HepG2 (cell line): ENCODE measurements around the gene MFSD11. TPM values are rescaled to one million over a fixed set of nuclear protein-coding genes. Genes with fewer than 3 reads are reported as not detected.

ENCODE experiments used
- CEBPB ChIP-seq: IDR thresholded peaks from 2 replicates; pipeline ENCODE4 v1.6.1; 2011; ENCODE audit warnings: low read depth, low read length, improper control_type of control experiment, borderline replicate concordance
- FOXM1 ChIP-seq: sonication (generic); formaldehyde crosslinking; IDR thresholded peaks from 2 replicates; pipeline ENCODE4 v1.5.0; 2020; ENCODE audit warnings: missing genetic modification reagents
- IRF2 ChIP-seq: IDR thresholded peaks from 2 replicates; pipeline ENCODE4 v1.6.1; 2018; ENCODE audit warnings: missing genetic modification reagents, missing compliant biosample characterization
- KLF15 ChIP-seq: sonication (generic); formaldehyde crosslinking; IDR thresholded peaks from 2 replicates; pipeline ENCODE4 v1.8.1; 2023; ENCODE audit warnings: borderline replicate concordance, mild to moderate bottlenecking, inconsistent platforms, missing genetic modification reagents, mixed read lengths
- MAFK ChIP-seq, 2 experiments: IDR thresholded peaks in 1 of 2; conservative IDR thresholded peaks in 1 of 2; 2 replicates each; pipeline ENCODE4 v1.6.1; 2011; ENCODE audit warnings: improper control_type of control experiment in 2 of 2, low read length in 2 of 2
- NFYC ChIP-seq: IDR thresholded peaks from 2 replicates; pipeline ENCODE4 v1.6.1; 2016; ENCODE audit warnings: missing genetic modification reagents, missing compliant biosample characterization
- RAD51 ChIP-seq: fragments of 450-650 bp; IDR thresholded peaks from 2 replicates; pipeline ENCODE4 v1.6.1; 2016; ENCODE audit warnings: borderline replicate concordance
- RFXANK ChIP-seq: IDR thresholded peaks from 2 replicates; pipeline ENCODE4 v1.6.1; 2016
- YEATS2 ChIP-seq: sonication (generic); formaldehyde crosslinking; IDR thresholded peaks from 2 replicates; pipeline ENCODE4 v1.4.0; 2020; ENCODE audit warnings: missing genetic modification reagents, borderline replicate concordance
- ZNF256 ChIP-seq: sonication (generic); formaldehyde crosslinking; conservative IDR thresholded peaks from 2 replicates; pipeline ENCODE4 v1.4.0; 2020; ENCODE audit warnings: missing genetic modification reagents
- ZNF790 ChIP-seq: sonication (generic); formaldehyde crosslinking; IDR thresholded peaks from 2 replicates; pipeline ENCODE4 v1.8.0; 2022; ENCODE audit warnings: missing genetic modification reagents, mild to moderate bottlenecking, borderline replicate concordance
- ZSCAN20 ChIP-seq: sonication (generic); formaldehyde crosslinking; IDR thresholded peaks from 2 replicates; pipeline ENCODE4 v1.4.0; 2020; ENCODE audit warnings: missing genetic modification reagents, mild to moderate bottlenecking, borderline replicate concordance
- polyA plus RNA-seq, 8 experiments: library from polyadenylated mRNA; depleted of rRNA in 3 of 8; stranded (reverse) in 7 of 8; unstranded in 1 of 8; fragments of >200 nt; fragmentation: Illumina TruSeq in 4 of 8; extraction: Trizol in 4 of 8; gene quantifications; 2 replicates each; pipeline versions ENCODE4 v1.2.1 to v1.2.3, GENCODE V29; 2011 to 2016; ENCODE audit warnings: low read depth in 4 of 8, missing spikeins in 1 of 8, mixed read lengths in 1 of 8; ENCODE audit not compliant: insufficient read depth in 1 of 8
- total RNA-seq, 5 experiments: library from RNA; depleted of rRNA; stranded (reverse); fragments of >200 nt; fragmentation: Illumina TruSeq; extraction: Trizol; gene quantifications; 2 replicates each; pipeline ENCODE4 v1.2.3, GENCODE V29; 2016; ENCODE audit warnings: low read depth in 1 of 5
- TF ChIP-seq, protein P1 (sequence below): sonication (generic); formaldehyde crosslinking; IDR thresholded peaks from 2 replicates; pipeline ENCODE4 v1.4.0; 2020; ENCODE audit warnings: mild to moderate bottlenecking, missing genetic modification reagents
- TF ChIP-seq, protein P2 (sequence below): sonication (generic); formaldehyde crosslinking; IDR thresholded peaks from 2 replicates; pipeline ENCODE4 v1.5.0; 2020; ENCODE audit warnings: mild to moderate bottlenecking, low read depth, missing genetic modification reagents, borderline replicate concordance
- TF ChIP-seq, protein P3 (sequence below): fragments of 450-650 bp; IDR thresholded peaks from 2 replicates; pipeline ENCODE4 v1.6.1; 2016
- TF ChIP-seq, protein P4 (sequence below): sonication (generic); formaldehyde crosslinking; IDR thresholded peaks from 2 replicates; pipeline ENCODE4 v1.5.1; 2020; ENCODE audit warnings: missing genetic modification reagents, mild to moderate bottlenecking, borderline replicate concordance
- TF ChIP-seq, protein P5 (sequence below): IDR thresholded peaks from 2 replicates; pipeline ENCODE4 v1.6.1; 2016; ENCODE audit warnings: mild to moderate bottlenecking, missing biosample characterization, missing genetic modification reagents
- TF ChIP-seq, protein P6 (sequence below): sonication (generic); formaldehyde crosslinking; IDR thresholded peaks from 2 replicates; pipeline ENCODE4 v1.5.0; 2020; ENCODE audit warnings: missing genetic modification reagents

The MFSD11 gene
- total and polyA plus RNA-seq, 2 of the 13 experiments (the other 11 are each of a cell fraction or from before 2014, with no cell fraction given) = 26.1 to 36.3 TPM

DNA sequence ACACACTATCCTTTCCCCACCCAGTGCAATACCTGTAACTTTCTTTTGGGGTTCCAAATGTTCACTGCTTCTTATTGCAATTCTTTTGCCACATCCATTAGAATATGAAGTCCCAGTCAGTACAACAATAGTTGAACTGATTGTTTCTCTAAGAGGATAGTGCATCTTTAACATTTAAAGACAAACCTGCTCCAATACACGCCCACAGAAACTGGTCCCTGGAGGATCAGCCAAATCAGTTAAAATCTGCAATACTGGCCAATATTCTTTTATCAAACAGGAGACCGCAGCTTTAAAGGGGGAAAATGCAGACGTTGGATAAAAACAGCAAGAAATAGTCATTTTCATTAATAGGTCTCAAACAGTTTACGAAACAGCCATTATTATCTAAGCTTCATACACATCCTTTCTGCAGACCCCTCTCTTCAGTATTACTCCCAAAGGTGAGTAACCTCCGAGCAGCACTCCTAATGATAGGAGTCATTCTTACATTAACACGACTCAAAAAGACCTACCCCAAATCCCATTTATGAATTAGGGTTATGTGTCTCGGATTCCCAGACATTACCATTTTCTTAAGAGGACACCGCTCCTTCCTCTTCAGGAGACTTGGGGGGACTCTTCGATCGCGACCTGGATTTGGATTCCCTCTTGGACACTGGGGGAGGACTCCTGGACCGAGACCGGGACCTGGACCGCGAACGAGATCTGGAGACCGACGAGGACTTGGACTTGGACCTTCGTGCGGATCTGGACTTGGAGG, 2.2 kb upstream of the MFSD11 start (continued):
- TF ChIP-seq, protein P1, sequence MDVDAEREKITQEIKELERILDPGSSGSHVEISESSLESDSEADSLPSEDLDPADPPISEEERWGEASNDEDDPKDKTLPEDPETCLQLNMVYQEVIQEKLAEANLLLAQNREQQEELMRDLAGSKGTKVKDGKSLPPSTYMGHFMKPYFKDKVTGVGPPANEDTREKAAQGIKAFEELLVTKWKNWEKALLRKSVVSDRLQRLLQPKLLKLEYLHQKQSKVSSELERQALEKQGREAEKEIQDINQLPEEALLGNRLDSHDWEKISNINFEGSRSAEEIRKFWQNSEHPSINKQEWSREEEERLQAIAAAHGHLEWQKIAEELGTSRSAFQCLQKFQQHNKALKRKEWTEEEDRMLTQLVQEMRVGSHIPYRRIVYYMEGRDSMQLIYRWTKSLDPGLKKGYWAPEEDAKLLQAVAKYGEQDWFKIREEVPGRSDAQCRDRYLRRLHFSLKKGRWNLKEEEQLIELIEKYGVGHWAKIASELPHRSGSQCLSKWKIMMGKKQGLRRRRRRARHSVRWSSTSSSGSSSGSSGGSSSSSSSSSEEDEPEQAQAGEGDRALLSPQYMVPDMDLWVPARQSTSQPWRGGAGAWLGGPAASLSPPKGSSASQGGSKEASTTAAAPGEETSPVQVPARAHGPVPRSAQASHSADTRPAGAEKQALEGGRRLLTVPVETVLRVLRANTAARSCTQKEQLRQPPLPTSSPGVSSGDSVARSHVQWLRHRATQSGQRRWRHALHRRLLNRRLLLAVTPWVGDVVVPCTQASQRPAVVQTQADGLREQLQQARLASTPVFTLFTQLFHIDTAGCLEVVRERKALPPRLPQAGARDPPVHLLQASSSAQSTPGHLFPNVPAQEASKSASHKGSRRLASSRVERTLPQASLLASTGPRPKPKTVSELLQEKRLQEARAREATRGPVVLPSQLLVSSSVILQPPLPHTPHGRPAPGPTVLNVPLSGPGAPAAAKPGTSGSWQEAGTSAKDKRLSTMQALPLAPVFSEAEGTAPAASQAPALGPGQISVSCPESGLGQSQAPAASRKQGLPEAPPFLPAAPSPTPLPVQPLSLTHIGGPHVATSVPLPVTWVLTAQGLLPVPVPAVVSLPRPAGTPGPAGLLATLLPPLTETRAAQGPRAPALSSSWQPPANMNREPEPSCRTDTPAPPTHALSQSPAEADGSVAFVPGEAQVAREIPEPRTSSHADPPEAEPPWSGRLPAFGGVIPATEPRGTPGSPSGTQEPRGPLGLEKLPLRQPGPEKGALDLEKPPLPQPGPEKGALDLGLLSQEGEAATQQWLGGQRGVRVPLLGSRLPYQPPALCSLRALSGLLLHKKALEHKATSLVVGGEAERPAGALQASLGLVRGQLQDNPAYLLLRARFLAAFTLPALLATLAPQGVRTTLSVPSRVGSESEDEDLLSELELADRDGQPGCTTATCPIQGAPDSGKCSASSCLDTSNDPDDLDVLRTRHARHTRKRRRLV (CRISPR knock-in tag) = 0 out of 2 replicates have a peak, but pooled peaks have one; percentile 16
- TF ChIP-seq IRF2 (CRISPR knock-in tag) (no peak), ZNF790 (CRISPR knock-in tag) (no peak), FOXM1 (0 out of 2 replicates have a peak, but pooled peaks have one; percentile 38), MAFK (conservative IDR thresholded peaks at IDR 0.05 in 1 of 2, IDR thresholded peaks at IDR 0.05 in 1 of 2; ENCODE audit: low read length in 2 of 2) (peak in 1 of 2 experiments; percentile 3; a peak in 1 of 4 replicates), NFYC (peak; percentile 11; the same call in 1 of the 2 replicates), YEATS2 (0 out of 2 replicates have a peak, but pooled peaks have one; percentile 29), CEBPB (no peak), KLF15 (CRISPR knock-in tag) (no peak), RFXANK (CRISPR knock-in tag) (no peak), RAD51 (no peak), ZNF256 (0 out of 2 replicates have a peak, but pooled peaks have one; percentile 15), ZSCAN20 (no peak)
- TF ChIP-seq, protein P2, sequence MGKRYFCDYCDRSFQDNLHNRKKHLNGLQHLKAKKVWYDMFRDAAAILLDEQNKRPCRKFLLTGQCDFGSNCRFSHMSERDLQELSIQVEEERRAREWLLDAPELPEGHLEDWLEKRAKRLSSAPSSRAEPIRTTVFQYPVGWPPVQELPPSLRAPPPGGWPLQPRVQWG (CRISPR knock-in tag) = no peak
- TF ChIP-seq, protein P3, sequence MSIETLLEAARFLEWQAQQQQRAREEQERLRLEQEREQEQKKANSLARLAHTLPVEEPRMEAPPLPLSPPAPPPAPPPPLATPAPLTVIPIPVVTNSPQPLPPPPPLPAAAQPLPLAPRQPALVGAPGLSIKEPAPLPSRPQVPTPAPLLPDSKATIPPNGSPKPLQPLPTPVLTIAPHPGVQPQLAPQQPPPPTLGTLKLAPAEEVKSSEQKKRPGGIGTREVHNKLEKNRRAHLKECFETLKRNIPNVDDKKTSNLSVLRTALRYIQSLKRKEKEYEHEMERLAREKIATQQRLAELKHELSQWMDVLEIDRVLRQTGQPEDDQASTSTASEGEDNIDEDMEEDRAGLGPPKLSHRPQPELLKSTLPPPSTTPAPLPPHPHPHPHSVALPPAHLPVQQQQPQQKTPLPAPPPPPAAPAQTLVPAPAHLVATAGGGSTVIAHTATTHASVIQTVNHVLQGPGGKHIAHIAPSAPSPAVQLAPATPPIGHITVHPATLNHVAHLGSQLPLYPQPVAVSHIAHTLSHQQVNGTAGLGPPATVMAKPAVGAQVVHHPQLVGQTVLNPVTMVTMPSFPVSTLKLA = no peak
- TF ChIP-seq, protein P4, sequence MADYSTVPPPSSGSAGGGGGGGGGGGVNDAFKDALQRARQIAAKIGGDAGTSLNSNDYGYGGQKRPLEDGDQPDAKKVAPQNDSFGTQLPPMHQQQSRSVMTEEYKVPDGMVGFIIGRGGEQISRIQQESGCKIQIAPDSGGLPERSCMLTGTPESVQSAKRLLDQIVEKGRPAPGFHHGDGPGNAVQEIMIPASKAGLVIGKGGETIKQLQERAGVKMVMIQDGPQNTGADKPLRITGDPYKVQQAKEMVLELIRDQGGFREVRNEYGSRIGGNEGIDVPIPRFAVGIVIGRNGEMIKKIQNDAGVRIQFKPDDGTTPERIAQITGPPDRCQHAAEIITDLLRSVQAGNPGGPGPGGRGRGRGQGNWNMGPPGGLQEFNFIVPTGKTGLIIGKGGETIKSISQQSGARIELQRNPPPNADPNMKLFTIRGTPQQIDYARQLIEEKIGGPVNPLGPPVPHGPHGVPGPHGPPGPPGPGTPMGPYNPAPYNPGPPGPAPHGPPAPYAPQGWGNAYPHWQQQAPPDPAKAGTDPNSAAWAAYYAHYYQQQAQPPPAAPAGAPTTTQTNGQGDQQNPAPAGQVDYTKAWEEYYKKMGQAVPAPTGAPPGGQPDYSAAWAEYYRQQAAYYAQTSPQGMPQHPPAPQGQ (CRISPR knock-in tag) = peak; percentile 8; the same call in 1 of the 2 replicates
- TF ChIP-seq, protein P5, sequence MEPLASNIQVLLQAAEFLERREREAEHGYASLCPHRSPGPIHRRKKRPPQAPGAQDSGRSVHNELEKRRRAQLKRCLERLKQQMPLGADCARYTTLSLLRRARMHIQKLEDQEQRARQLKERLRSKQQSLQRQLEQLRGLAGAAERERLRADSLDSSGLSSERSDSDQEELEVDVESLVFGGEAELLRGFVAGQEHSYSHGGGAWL (CRISPR knock-in tag) = no peak
- TF ChIP-seq, protein P6, sequence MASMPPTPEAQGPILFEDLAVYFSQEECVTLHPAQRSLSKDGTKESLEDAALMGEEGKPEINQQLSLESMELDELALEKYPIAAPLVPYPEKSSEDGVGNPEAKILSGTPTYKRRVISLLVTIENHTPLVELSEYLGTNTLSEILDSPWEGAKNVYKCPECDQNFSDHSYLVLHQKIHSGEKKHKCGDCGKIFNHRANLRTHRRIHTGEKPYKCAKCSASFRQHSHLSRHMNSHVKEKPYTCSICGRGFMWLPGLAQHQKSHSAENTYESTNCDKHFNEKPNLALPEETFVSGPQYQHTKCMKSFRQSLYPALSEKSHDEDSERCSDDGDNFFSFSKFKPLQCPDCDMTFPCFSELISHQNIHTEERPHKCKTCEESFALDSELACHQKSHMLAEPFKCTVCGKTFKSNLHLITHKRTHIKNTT (CRISPR knock-in tag) = no peak
